NOMO-1 (cell line): Measurements from ENCODE around the gene SS18.

Experiments used
- DNase-seq, 2 experiments: peaks; one replicate each; lab custom pipeline; 2025; ENCODE audit not compliant: unreplicated experiment in 2 of 2; lab: John Stamatoyannopoulos, UW

Gene SS18

GRCh38 chr18:26074246-26074645 is 16.2 kb downstream of the SS18 start:
- DNase-seq, result peak in 1 of 2 experiments; percentile 24

- DNase-seq, result no peak
Observed at GRCh38 chr18:26073758-26074157, 16.7 kb downstream of the SS18 start.

- no peak for DNase-seq
Observed at GRCh38 chr18:26071725-26072124, 18.7 kb downstream of the SS18 start.

- DNase-seq, result no peak
Observed at GRCh38 chr18:26071020-26071419, 19.4 kb downstream of the SS18 start.

- no peak for DNase-seq
Observed at GRCh38 chr18:26059357-26059756, 31.1 kb downstream of the SS18 start.

GRCh38 chr18:26057344-26057773 is 33.1 kb downstream of the SS18 start:
- DNase-seq, result no peak

GRCh38 chr18:26056291-26056690 is 34.1 kb downstream of the SS18 start:
- DNase-seq, result no peak

- no peak for DNase-seq
Observed at GRCh38 chr18:26052505-26052904, 37.9 kb downstream of the SS18 start.

GRCh38 chr18:26051843-26052242 is 38.6 kb downstream of the SS18 start:
- DNase-seq, result no peak

GRCh38 chr18:26046419-26047077 is 43.9 kb downstream of the SS18 start:
- no peak for DNase-seq

GRCh38 chr18:26044807-26045206 is 45.6 kb downstream of the SS18 start:
- DNase-seq, result no peak

GRCh38 chr18:26040051-26040656 is 50.3 kb downstream of the SS18 start:
- DNase-seq, result no peak

GRCh38 chr18:26039203-26039602 is 51.2 kb downstream of the SS18 start:
- DNase-seq, result no peak

GRCh38 chr18:26036635-26037034 is 53.8 kb downstream of the SS18 start:
- no peak for DNase-seq

- no peak for DNase-seq
Observed at GRCh38 chr18:26034850-26035497, 55.4 kb downstream of the SS18 start.

- no peak for DNase-seq
Observed at GRCh38 chr18:26022585-26022984, 67.8 kb downstream of the SS18 start.

- DNase-seq, result no peak
Observed at GRCh38 chr18:26021061-26021754, 69.2 kb downstream of the SS18 start.

GRCh38 chr18:26017929-26018328 is 72.5 kb downstream of the SS18 start:
- DNase-seq, result no peak

- DNase-seq, result no peak
Observed at GRCh38 chr18:26014462-26014861, 76.0 kb downstream of the SS18 start.

- DNase-seq, result no peak
Observed at GRCh38 chr18:26008619-26009018, 81.8 kb downstream of the SS18 start.

GRCh38 chr18:26008096-26008495 is 82.3 kb downstream of the SS18 start:
- no peak for DNase-seq

- no peak for DNase-seq
Observed at GRCh38 chr18:26005950-26006349, 84.5 kb downstream of the SS18 start.
